T-cell (primary cell): ENCODE results near the gene GPR137B. TPM values are rescaled to one million over a fixed set of nuclear protein-coding genes. Genes with fewer than 3 reads are reported as not detected.
"Not testable (repeated sequence)": the region's sequence is repeated elsewhere in the genome, so short reads cannot be mapped to it uniquely, and the experiment has no call there.

Experiments
- ATAC-seq, 4 experiments: fragments of 200-7000 bp in 3 of 4; fragments of 150-1000 bp in 1 of 4; cut with Tn5 transposase; replicated peaks in 1 of 4; 1 replicate in 3 of 4; 2 replicates in 1 of 4; pipeline ENCODE4 v1.10.0; 2021; ENCODE audit warnings: moderate library complexity in 3 of 4, mild to moderate bottlenecking in 2 of 4, moderate number of reproducible peaks in 1 of 4
- CTCF ChIA-PET, 2 donors: fragments of 300-600 bp; sonication (Branson Sonifier 250); formaldehyde crosslinking; loops; one replicate each; lab custom pipeline; 2022; ENCODE audit warnings: antibody characterized with exemption in 2 of 2; lab: Charles Lee
- POLR2A ChIA-PET, 2 donors: fragments of 300-600 bp; sonication (Branson Sonifier 250); formaldehyde crosslinking; loops; one replicate each; lab custom pipeline; 2022; ENCODE audit warnings: antibody characterized with exemption in 2 of 2; lab: Charles Lee
- DNase-seq, 35 experiments: peaks; one replicate each; pipeline versions ENCODE4 v3.0.0 to v3.0.0-alpha.2; 2013 to 2023
- H3K27ac ChIP-seq: one replicate; pipeline ENCODE4 v1.5.1; 2013; ENCODE audit warnings: low read length
- H3K27me3 ChIP-seq, 2 experiments: replicated peaks in 1 of 2; 1 replicate in 1 of 2; 2 replicates in 1 of 2; pipeline versions ENCODE4 v1.6.1 to v1.7.0; 2013; ENCODE audit warnings: low read length in 1 of 2, mixed read lengths in 1 of 2; ENCODE audit not compliant: control insufficient read depth in 2 of 2, insufficient read depth in 2 of 2; ENCODE audit errors: extremely low read depth in 1 of 2
- H3K36me3 ChIP-seq, 2 donors: 1 replicate in 1 of 2; 2 replicates in 1 of 2; pipeline versions ENCODE4 v1.6.1 to v1.7.0; 2013; ENCODE audit warnings: low read length in 1 of 2; ENCODE audit not compliant: control insufficient read depth in 2 of 2, insufficient read depth in 1 of 2; ENCODE audit errors: extremely low read depth in 1 of 2
- H3K4me1 ChIP-seq, 2 experiments: 1 replicate in 1 of 2; 2 replicates in 1 of 2; pipeline versions ENCODE4 v1.6.1 to v1.7.0; 2013; ENCODE audit warnings: low read length in 2 of 2, mixed read lengths in 1 of 2; ENCODE audit not compliant: insufficient read depth in 2 of 2, control insufficient read depth in 1 of 2; ENCODE audit errors: extremely low read depth in 1 of 2
- H3K4me3 ChIP-seq, 2 donors: 1 replicate in 1 of 2; 2 replicates in 1 of 2; pipeline versions ENCODE4 v1.5.1 to v1.7.0; 2013; ENCODE audit warnings: mild to moderate bottlenecking in 2 of 2, low read length in 1 of 2, moderate library complexity in 1 of 2; ENCODE audit not compliant: control insufficient read depth in 1 of 2; ENCODE audit errors: extremely low read depth in 1 of 2
- H3K9me3 ChIP-seq: 2 replicates; pipeline ENCODE4 v1.7.0; 2013
- H3K27ac Mint-ChIP-seq, 2 donors: one replicate each; pipeline ENCODE4 v1.8.0; 2020 to 2021; ENCODE audit warnings: mild to moderate bottlenecking in 2 of 2, mixed read lengths in 2 of 2
- H3K27me3 Mint-ChIP-seq, 2 donors: one replicate each; pipeline ENCODE4 v1.8.0; 2021 to 2022; ENCODE audit warnings: mixed read lengths in 2 of 2
- H3K36me3 Mint-ChIP-seq: one replicate; pipeline ENCODE4 v1.8.0; 2021; ENCODE audit warnings: mixed read lengths
- H3K4me1 Mint-ChIP-seq, 3 donors: one replicate each; pipeline ENCODE4 v1.8.0; 2020 to 2022; ENCODE audit warnings: mixed read lengths in 3 of 3, mild to moderate bottlenecking in 1 of 3
- H3K4me3 Mint-ChIP-seq, 3 donors: one replicate each; pipeline ENCODE4 v1.8.0; 2020 to 2022; ENCODE audit warnings: mild to moderate bottlenecking in 3 of 3, mixed read lengths in 3 of 3, moderate library complexity in 3 of 3
- H3K9me3 Mint-ChIP-seq, 3 donors: one replicate each; pipeline ENCODE4 v1.8.0; 2020 to 2022; ENCODE audit warnings: mixed read lengths in 3 of 3
- WGBS: methylation state at CpG from one replicate; pipeline ENCODE4 v1.1.5; 2013; ENCODE audit warnings: missing lambda C conversion rate; ENCODE audit not compliant: insufficient coverage; 5-methylcytosine and 5-hydroxymethylcytosine counted together
- total RNA-seq, 35 experiments: library from RNA in 6 of 35; stranded (reverse) in 6 of 35; fragments of 120-200 nt in 1 of 35; gene quantifications; one replicate each; pipeline versions ENCODE4 v1.2.1 to v1.2.4 and lab custom pipeline; 2013 to 2026

The GPR137B gene
- total RNA-seq, 5 donors from 2014 or later (not counting 1 experiment from before 2014, with no cell fraction given), result 11.2 to 16.1 (median 12.2) TPM

- no peak for DNase-seq
- H3K27ac ChIP-seq, result no peak overlapping the region
- POLR2A ChIA-PET, result no interaction called here
- Mint-ChIP-seq H3K36me3 (peaks cover 14% of the 10 kb centered on the region), H3K27ac (no peak overlapping the region), H3K4me1 (no peaks in the 10 kb centered on the region), H3K4me3 (no peak overlapping the region), H3K27me3 (no peaks in the 10 kb centered on the region), H3K9me3 (no peaks in the 10 kb centered on the region)
- CTCF ChIA-PET, result interaction anchor here in 1 of 2 donors (1.1 kb wide), 1 partner anchor 31 kb away, joined by 3 read pairs; no protein-coding TSS in a partner anchor
- 86% methylated on average over 8 of the region's 12 CpGs for WGBS
- ATAC-seq, result no peak
- no peaks in the 10 kb centered on the region for H3K4me1 ChIP-seq
- no peak overlapping the region for H3K4me3 ChIP-seq
- peaks cover 3 to 4% of the 10 kb centered on the region in 2 donors for H3K36me3 ChIP-seq
- no peaks in the 10 kb centered on the region for H3K9me3 ChIP-seq
- H3K27me3 ChIP-seq, result no peaks in the 10 kb centered on the region
Measured at GRCh38 chr1:236175642-236176336, 33.5 kb downstream of the GPR137B start.

GRCh38 chr1:236176337-236177336 lies 34.3 kb downstream of the GPR137B start:
- H3K36me3 Mint-ChIP-seq, result peaks cover 19% of the 10 kb centered on the region
- H3K27me3 Mint-ChIP-seq, result no peaks in the 10 kb centered on the region
- no peaks in the 10 kb centered on the region for H3K9me3 Mint-ChIP-seq
- ChIA-PET CTCF (interaction anchor here in 1 of 2 donors (1.1 kb wide), 1 partner anchor 32 kb away, joined by 3 read pairs; no protein-coding TSS in a partner anchor), POLR2A (no interaction called here)
- Histone ChIP-seq H3K27me3 (no peaks in the 10 kb centered on the region), H3K9me3 (no peaks in the 10 kb centered on the region), H3K27ac (no peak overlapping the region), H3K4me3 (no peak overlapping the region), H3K36me3 (peaks cover 3 to 4% of the 10 kb centered on the region in 2 donors), H3K4me1 (no peaks in the 10 kb centered on the region)
- no peak overlapping the region for H3K4me3 Mint-ChIP-seq
- no peaks in the 10 kb centered on the region for H3K4me1 Mint-ChIP-seq
- no peak overlapping the region for H3K27ac Mint-ChIP-seq
- WGBS, result 92% methylated on average over 12 of the region's 18 CpGs
- ATAC-seq (no peak), DNase-seq (no peak)

- Histone ChIP-seq H3K27ac (no peak overlapping the region), H3K27me3 (no peaks in the 10 kb centered on the region), H3K4me3 (no peak overlapping the region), H3K36me3 (peaks cover 3 to 4% of the 10 kb centered on the region in 2 donors), H3K4me1 (no peaks in the 10 kb centered on the region), H3K9me3 (no peaks in the 10 kb centered on the region)
- ChIA-PET POLR2A (no interaction called here), CTCF (no interaction called here)
- no peaks in the 10 kb centered on the region for H3K9me3 Mint-ChIP-seq
- WGBS, result 96% methylated on average over 4 of the region's 6 CpGs
- peaks cover 32% of the 10 kb centered on the region for H3K36me3 Mint-ChIP-seq
- no peak overlapping the region for H3K4me3 Mint-ChIP-seq
- H3K27ac Mint-ChIP-seq, result no peak overlapping the region
- DNase-seq, result no peak
- no peaks in the 10 kb centered on the region for H3K27me3 Mint-ChIP-seq
- H3K4me1 Mint-ChIP-seq, result no peaks in the 10 kb centered on the region
- ATAC-seq, result no peak
Measured at GRCh38 chr1:236179634-236180033, 37.3 kb downstream of the GPR137B start.

DNA sequence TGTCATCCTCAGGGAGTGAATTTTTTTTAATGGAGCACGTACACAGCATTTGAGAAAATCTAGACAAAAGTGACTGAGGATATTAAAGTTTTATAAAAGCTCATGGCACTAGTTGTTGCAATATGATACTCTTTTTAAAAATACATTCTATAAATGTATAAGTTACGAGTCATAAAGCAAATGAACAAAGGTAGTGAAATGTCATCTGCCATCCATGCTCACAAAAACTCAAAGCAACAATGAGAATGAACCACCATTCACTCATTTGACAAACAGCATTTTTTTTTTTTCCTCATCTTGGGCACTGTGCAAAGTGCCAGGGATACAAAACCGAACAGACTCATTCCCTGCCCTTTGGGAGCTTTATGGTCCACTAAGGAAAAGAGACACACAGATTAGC lies 38.7 kb downstream of the GPR137B start:
- Histone ChIP-seq H3K36me3 (peaks cover 3 to 11% of the 10 kb centered on the region in 2 donors), H3K4me3 (no peak overlapping the region), H3K27ac (no peak overlapping the region), H3K27me3 (no peaks in the 10 kb centered on the region), H3K9me3 (no peaks in the 10 kb centered on the region), H3K4me1 (no peaks in the 10 kb centered on the region)
- CTCF ChIA-PET, result interaction anchor here in 1 of 2 donors (0.7 kb wide), 1 partner anchor 41 kb away, joined by 6 read pairs; no protein-coding TSS in a partner anchor
- no peak overlapping the region for H3K27ac Mint-ChIP-seq
- POLR2A ChIA-PET, result no interaction called here
- peaks cover 0 to 3% (median 0%) of the 10 kb centered on the region in 3 donors for H3K4me1 Mint-ChIP-seq
- H3K9me3 Mint-ChIP-seq, result no peaks in the 10 kb centered on the region
- no CpG with 5 or more reads among the region's 3 CpGs for WGBS
- H3K4me3 Mint-ChIP-seq, result no peak overlapping the region
- no peak for DNase-seq
- H3K27me3 Mint-ChIP-seq, result no peaks in the 10 kb centered on the region
- H3K36me3 Mint-ChIP-seq, result peaks cover 36% of the 10 kb centered on the region
- ATAC-seq, result no peak

GRCh38 chr1:236185687-236186086 lies 43.3 kb downstream of the GPR137B start:
- Histone ChIP-seq H3K36me3 (peaks cover 0 to 6% of the 10 kb centered on the region in 2 donors), H3K4me1 (no peaks in the 10 kb centered on the region), H3K9me3 (no peaks in the 10 kb centered on the region), H3K27ac (no peak overlapping the region), H3K4me3 (no peak overlapping the region), H3K27me3 (no peaks in the 10 kb centered on the region)
- DNase-seq (no peak), ATAC-seq (no peak)
- no peak overlapping the region for H3K4me3 Mint-ChIP-seq
- no peak overlapping the region for H3K27ac Mint-ChIP-seq
- peaks cover 75% of the 10 kb centered on the region for H3K36me3 Mint-ChIP-seq
- ChIA-PET CTCF (no interaction called here), POLR2A (no interaction called here)
- peaks cover 11 to 27% (median 21%) of the 10 kb centered on the region in 3 donors for H3K9me3 Mint-ChIP-seq
- no CpG with 5 or more reads among the region's 4 CpGs for WGBS
- no peaks in the 10 kb centered on the region for H3K27me3 Mint-ChIP-seq
- H3K4me1 Mint-ChIP-seq, result peaks cover 0 to 3% (median 0%) of the 10 kb centered on the region in 3 donors

- H3K27ac ChIP-seq, H3K4me3 ChIP-seq, H3K4me1 ChIP-seq, POLR2A ChIA-PET, DNase-seq, H3K4me1 Mint-ChIP-seq, H3K27ac Mint-ChIP-seq, H3K27me3 Mint-ChIP-seq, H3K4me3 Mint-ChIP-seq, H3K9me3 ChIP-seq, ATAC-seq, H3K27me3 ChIP-seq, H3K36me3 ChIP-seq, CTCF ChIA-PET: not testable (repeated sequence)
- H3K36me3 Mint-ChIP-seq, result peaks cover 79% of the 10 kb centered on the region
- WGBS, result 100% methylated on average over 1 of the region's 2 CpGs
- H3K9me3 Mint-ChIP-seq, result peaks cover 13 to 31% (median 21%) of the 10 kb centered on the region in 3 donors
Measured at GRCh38 chr1:236186471-236186870, 44.1 kb downstream of the GPR137B start.
